Ammon's horn (tissue), 1 donor: ENCODE measurements around the gene SLC9A1.
"Not testable (repeated sequence)": the region's sequence is repeated elsewhere in the genome, so short reads cannot be mapped to it uniquely, and the experiment has no call there.

Experiments used
- DNase-seq: peaks from one replicate; pipeline ENCODE4 v3.0.0-alpha.2; 2016; ENCODE audit warnings: low spot score

SLC9A1 gene

GRCh38 chr1:27132624-27133023, 22.3 kb downstream of the SLC9A1 start:
- DNase-seq, result no peak

- DNase-seq, result no peak
Measured at GRCh38 chr1:27132147-27132546, 22.8 kb downstream of the SLC9A1 start.

GRCh38 chr1:27130798-27131197, 24.1 kb downstream of the SLC9A1 start:
- no peak for DNase-seq

GRCh38 chr1:27129225-27129624, 25.7 kb downstream of the SLC9A1 start:
- DNase-seq, result no peak

GRCh38 chr1:27127419-27127818, 27.5 kb downstream of the SLC9A1 start:
- no peak for DNase-seq

GRCh38 chr1:27126391-27126790, 28.5 kb downstream of the SLC9A1 start:
- DNase-seq, result no peak

GRCh38 chr1:27125125-27125524, 29.8 kb downstream of the SLC9A1 start:
- not testable (repeated sequence) for DNase-seq

GRCh38 chr1:27124405-27124804, 30.5 kb downstream of the SLC9A1 start:
- no peak for DNase-seq

GRCh38 chr1:27122652-27123051, 32.3 kb downstream of the SLC9A1 start:
- DNase-seq, result peak; percentile 74

- DNase-seq, result no peak
Measured at GRCh38 chr1:27120854-27121253, 34.1 kb downstream of the SLC9A1 start.

GRCh38 chr1:27118440-27118689, 36.6 kb downstream of the SLC9A1 start:
- no peak for DNase-seq

GRCh38 chr1:27117733-27118439, 37.0 kb downstream of the SLC9A1 start:
- no peak for DNase-seq

GRCh38 chr1:27116697-27117096, 38.2 kb downstream of the SLC9A1 start:
- peak; percentile 57 for DNase-seq

GRCh38 chr1:27116232-27116631, 38.7 kb downstream of the SLC9A1 start:
- no peak for DNase-seq

- no peak for DNase-seq
Measured at GRCh38 chr1:27114546-27114945, 40.4 kb downstream of the SLC9A1 start.

- DNase-seq, result no peak
Measured at GRCh38 chr1:27113861-27114260, 41.1 kb downstream of the SLC9A1 start.

- peak; percentile 67 for DNase-seq
Measured at GRCh38 chr1:27111626-27112573, 43.0 kb downstream of the SLC9A1 start.

GRCh38 chr1:27109103-27109822, 45.7 kb downstream of the SLC9A1 start:
- DNase-seq, result no peak

- DNase-seq, result no peak
Measured at GRCh38 chr1:27108588-27108987, 46.3 kb downstream of the SLC9A1 start.

- DNase-seq, result no peak
Measured at GRCh38 chr1:27106561-27107323, 48.2 kb downstream of the SLC9A1 start.

- no peak for DNase-seq
Measured at GRCh38 chr1:27105018-27105417, 49.9 kb downstream of the SLC9A1 start.

GRCh38 chr1:27103498-27103897, 51.4 kb downstream of the SLC9A1 start:
- no peak for DNase-seq
